CD4-positive, alpha-beta memory T cell (primary cell): ENCODE results near the gene MNAT1. TPM values are rescaled to one million over a fixed set of nuclear protein-coding genes. Genes with fewer than 3 reads are reported as not detected.
"Not testable (repeated sequence)": the region's sequence is repeated elsewhere in the genome, so short reads cannot be mapped to it uniquely, and the experiment has no call there.

Experiments
- CTCF ChIA-PET: fragments of 350-600 bp; sonication (Branson Sonifier 250); formaldehyde crosslinking; loops from one replicate; lab custom pipeline; 2021; ENCODE audit warnings: inconsistent platforms; ENCODE audit not compliant: partially characterized antibody; lab: Charles Lee
- POLR2A ChIA-PET: fragments of 350-600 bp; sonication (Branson Sonifier 250); formaldehyde crosslinking; loops from one replicate; lab custom pipeline; 2021; ENCODE audit not compliant: partially characterized antibody; lab: Charles Lee
- DNase-seq, 5 donors: peaks; one replicate each; pipeline versions ENCODE4 v3.0.0 to v3.0.0-alpha.2; 2020 to 2022; ENCODE audit warnings: mixed read lengths in 1 of 5
- H3K27ac ChIP-seq: one replicate; pipeline ENCODE4 v1.7.0; 2013; ENCODE audit warnings: low read depth, low read length
- H3K27me3 ChIP-seq: 2 replicates; pipeline ENCODE4 v1.7.0; 2013; ENCODE audit warnings: mild to moderate bottlenecking, low read length, moderate library complexity; ENCODE audit not compliant: insufficient read depth
- H3K36me3 ChIP-seq: 2 replicates; pipeline ENCODE4 v1.7.0; 2013; ENCODE audit warnings: mild to moderate bottlenecking, low read length, moderate library complexity; ENCODE audit not compliant: insufficient read depth
- H3K4me1 ChIP-seq: 2 replicates; pipeline ENCODE4 v1.7.0; 2013; ENCODE audit warnings: mild to moderate bottlenecking, low read length, moderate library complexity; ENCODE audit not compliant: insufficient read depth
- H3K4me3 ChIP-seq, 2 donors: one replicate each; pipeline ENCODE4 v1.7.0; 2013; ENCODE audit warnings: low read length in 2 of 2, mild to moderate bottlenecking in 1 of 2
- H3K9me3 ChIP-seq, 2 donors: one replicate each; pipeline ENCODE4 v1.7.0; 2013; ENCODE audit warnings: low read length in 2 of 2, control low read depth in 1 of 2; ENCODE audit not compliant: control insufficient read depth in 1 of 2
- H3K27ac Mint-ChIP-seq, 7 donors: one replicate each; pipeline ENCODE4 v1.8.0; 2020 to 2021; ENCODE audit warnings: mixed read lengths in 7 of 7, mild to moderate bottlenecking in 6 of 7, inconsistent platforms in 3 of 7, moderate library complexity in 3 of 7
- H3K27me3 Mint-ChIP-seq, 2 donors: one replicate each; pipeline ENCODE4 v1.8.0; 2020 to 2021; ENCODE audit warnings: mixed read lengths in 2 of 2
- H3K36me3 Mint-ChIP-seq, 2 donors: one replicate each; pipeline ENCODE4 v1.8.0; 2020 to 2021; ENCODE audit warnings: mixed read lengths in 2 of 2, inconsistent platforms in 1 of 2, mild to moderate bottlenecking in 1 of 2
- H3K4me1 Mint-ChIP-seq, 4 donors: one replicate each; pipeline ENCODE4 v1.8.0; 2020 to 2021; ENCODE audit warnings: mixed read lengths in 4 of 4, mild to moderate bottlenecking in 1 of 4
- H3K4me3 Mint-ChIP-seq, 8 donors: one replicate each; pipeline ENCODE4 v1.8.0; 2020 to 2021; ENCODE audit warnings: mixed read lengths in 8 of 8, mild to moderate bottlenecking in 7 of 8, moderate library complexity in 6 of 8, inconsistent platforms in 3 of 8
- H3K9me3 Mint-ChIP-seq, 8 donors: one replicate each; pipeline ENCODE4 v1.8.0; 2020 to 2021; ENCODE audit warnings: mixed read lengths in 8 of 8, mild to moderate bottlenecking in 5 of 8, inconsistent platforms in 3 of 8, moderate library complexity in 1 of 8
- intact Hi-C: fragments of 100-400 bp; cut with micrococcal nuclease; formaldehyde crosslinking; loops from one replicate; pipeline ENCODE4 v1.15.1; 2023
- polyA plus RNA-seq, 2 donors: library from polyadenylated mRNA; unstranded; fragments of 300-500 nt; fragmentation: Illumina TruSeq; gene quantifications; one replicate each; pipeline ENCODE4 v1.2.3, GENCODE V29; 2021
- total RNA-seq, 2 experiments: library from RNA; stranded (reverse); gene quantifications; one replicate each; pipeline ENCODE4 v1.2.3, GENCODE V29; 2021

The MNAT1 gene
- total and polyA plus RNA-seq, 4 experiments from 2014 or later: 12.6 to 28.7 (median 16.0) TPM

DNA sequence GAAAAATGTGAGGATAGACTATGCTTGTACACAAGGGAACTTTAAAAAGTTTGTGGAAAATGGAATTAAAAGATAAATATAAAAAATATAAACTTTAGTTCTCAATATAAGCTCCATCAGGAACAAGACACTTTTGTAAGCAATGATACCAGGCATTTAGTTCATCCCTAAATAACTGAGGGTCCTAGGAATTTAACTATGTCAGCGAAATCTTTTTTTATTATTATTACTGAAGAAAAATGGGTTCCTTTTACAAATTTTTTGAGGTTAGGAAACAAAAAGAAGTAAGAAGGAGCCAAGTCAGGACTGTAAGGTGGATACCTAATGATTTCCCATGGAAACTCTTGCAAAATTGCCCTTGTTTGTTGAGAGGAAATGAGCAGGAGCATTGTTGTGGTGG, 143.6 kb downstream of the MNAT1 start:
- Histone ChIP-seq H3K4me3 (no peak overlapping the region), H3K4me1 (no peaks in the 10 kb centered on the region), H3K27ac (no peak overlapping the region), H3K27me3 (no peaks in the 10 kb centered on the region), H3K36me3 (peaks cover 4% of the 10 kb centered on the region), H3K9me3 (no peaks in the 10 kb centered on the region)
- no peak overlapping the region for H3K27ac Mint-ChIP-seq
- H3K4me1 Mint-ChIP-seq: peaks cover 0 to 4% (median 1%) of the 10 kb centered on the region in 4 donors
- H3K27me3 Mint-ChIP-seq: no peaks in the 10 kb centered on the region
- peaks cover 0 to 22% (median 13%) of the 10 kb centered on the region in 8 donors for H3K9me3 Mint-ChIP-seq
- CTCF ChIA-PET: no interaction called here
- H3K36me3 Mint-ChIP-seq: peaks cover 29 to 53% of the 10 kb centered on the region in 2 donors
- no peak for DNase-seq
- POLR2A ChIA-PET: no interaction called here
- H3K4me3 Mint-ChIP-seq: no peak overlapping the region
- intact Hi-C loops: no loop called here

DNA sequence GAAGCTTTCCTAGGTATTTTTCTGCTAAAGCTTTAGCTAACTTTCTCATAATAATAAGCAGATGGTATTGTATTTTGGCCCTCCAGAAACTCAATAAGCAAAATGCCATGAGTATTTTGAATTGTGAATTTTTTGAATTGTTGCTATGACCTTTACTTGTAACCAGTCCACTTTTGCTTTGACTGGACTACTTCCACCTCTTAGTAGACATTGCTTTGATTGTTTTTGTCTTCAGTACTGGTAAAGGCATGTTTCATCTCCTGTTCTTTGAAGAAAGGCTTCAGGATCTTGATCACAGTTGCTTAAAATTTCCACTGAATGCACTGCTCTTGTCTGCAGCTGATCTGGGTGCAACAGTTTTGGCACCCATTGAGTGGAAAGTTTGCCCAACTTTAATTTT, 144.0 kb downstream of the MNAT1 start:
- no peaks in the 10 kb centered on the region for H3K27me3 ChIP-seq
- ChIA-PET CTCF (no interaction called here), POLR2A (no interaction called here)
- H3K9me3 ChIP-seq: no peaks in the 10 kb centered on the region
- Mint-ChIP-seq H3K4me1 (peaks cover 0 to 4% (median 1%) of the 10 kb centered on the region in 4 donors), H3K4me3 (no peak overlapping the region), H3K27ac (no peak overlapping the region), H3K9me3 (peaks cover 0 to 26% (median 14%) of the 10 kb centered on the region in 8 donors), H3K27me3 (no peaks in the 10 kb centered on the region), H3K36me3 (peaks cover 33 to 57% of the 10 kb centered on the region in 2 donors)
- H3K4me1 ChIP-seq: no peaks in the 10 kb centered on the region
- intact Hi-C loops: no loop called here
- H3K4me3 ChIP-seq: no peak overlapping the region
- DNase-seq: no peak
- peaks cover 4% of the 10 kb centered on the region for H3K36me3 ChIP-seq
- H3K27ac ChIP-seq: no peak overlapping the region

DNA sequence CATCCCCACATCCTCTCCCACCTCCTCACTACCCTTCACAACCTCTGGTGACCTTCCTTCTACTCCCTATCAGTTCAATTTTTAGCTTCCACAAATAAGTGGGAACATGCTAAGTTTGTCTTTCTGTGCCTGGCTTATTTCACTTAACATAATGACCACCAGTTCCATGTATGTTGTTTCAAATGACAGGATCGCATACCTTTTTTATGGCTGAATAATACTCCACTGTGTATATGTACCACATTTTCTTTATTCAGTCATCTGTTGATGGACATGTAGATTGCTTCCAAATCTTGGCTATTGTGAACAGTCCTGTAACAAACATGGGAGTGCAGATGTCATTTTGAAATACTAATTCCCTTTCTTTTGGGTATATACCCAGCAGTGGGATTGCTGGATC, 147.7 kb downstream of the MNAT1 start:
- no peak for DNase-seq
- no peaks in the 10 kb centered on the region for H3K27me3 ChIP-seq
- no peak overlapping the region for H3K4me3 ChIP-seq
- H3K4me3 Mint-ChIP-seq: no peak overlapping the region
- H3K9me3 ChIP-seq: peaks cover 0 to 4% of the 10 kb centered on the region in 2 donors
- H3K4me1 Mint-ChIP-seq: peaks cover 0 to 15% (median 2%) of the 10 kb centered on the region in 4 donors
- H3K27ac Mint-ChIP-seq: no peak overlapping the region
- ChIA-PET CTCF (no interaction called here), POLR2A (no interaction called here)
- peaks cover 4% of the 10 kb centered on the region for H3K36me3 ChIP-seq
- H3K36me3 Mint-ChIP-seq: peaks cover 59 to 79% of the 10 kb centered on the region in 2 donors
- no peak overlapping the region for H3K27ac ChIP-seq
- intact Hi-C loops: no loop called here
- no peaks in the 10 kb centered on the region for H3K4me1 ChIP-seq
- H3K27me3 Mint-ChIP-seq: no peaks in the 10 kb centered on the region
- peaks cover 2 to 55% (median 39%) of the 10 kb centered on the region in 8 donors for H3K9me3 Mint-ChIP-seq

DNA sequence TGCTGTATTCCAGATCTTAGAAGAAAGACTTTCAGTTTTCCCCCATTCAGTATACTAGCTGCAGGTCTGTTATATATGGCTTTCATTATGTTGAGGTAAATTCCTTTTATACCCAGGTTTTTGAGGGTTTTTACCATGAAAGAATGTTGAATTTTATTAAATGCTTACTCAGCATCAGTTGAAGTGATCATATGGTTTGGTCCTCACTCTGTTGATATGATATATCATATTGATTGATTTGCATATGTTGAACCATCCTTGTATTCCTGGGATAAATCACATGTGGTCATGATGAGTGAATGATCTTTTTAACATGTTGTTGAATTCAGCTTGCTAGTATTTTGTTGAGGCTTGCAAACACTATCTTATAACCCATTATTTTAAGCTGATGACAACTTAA, 149.6 kb downstream of the MNAT1 start:
- Histone ChIP-seq H3K4me3 (no peak overlapping the region), H3K9me3 (peaks cover 0 to 4% of the 10 kb centered on the region in 2 donors), H3K27me3 (no peaks in the 10 kb centered on the region), H3K36me3 (peaks cover 4% of the 10 kb centered on the region), H3K4me1 (no peaks in the 10 kb centered on the region), H3K27ac (no peak overlapping the region)
- CTCF ChIA-PET: no interaction called here
- no peak overlapping the region for H3K27ac Mint-ChIP-seq
- DNase-seq: no peak
- H3K9me3 Mint-ChIP-seq: peaks cover 2 to 55% (median 41%) of the 10 kb centered on the region in 8 donors
- intact Hi-C loops: no loop called here
- peaks cover 0 to 15% (median 1%) of the 10 kb centered on the region in 4 donors for H3K4me1 Mint-ChIP-seq
- POLR2A ChIA-PET: no interaction called here
- H3K36me3 Mint-ChIP-seq: peaks cover 60 to 79% of the 10 kb centered on the region in 2 donors
- no peaks in the 10 kb centered on the region for H3K27me3 Mint-ChIP-seq
- H3K4me3 Mint-ChIP-seq: no peak overlapping the region

DNA sequence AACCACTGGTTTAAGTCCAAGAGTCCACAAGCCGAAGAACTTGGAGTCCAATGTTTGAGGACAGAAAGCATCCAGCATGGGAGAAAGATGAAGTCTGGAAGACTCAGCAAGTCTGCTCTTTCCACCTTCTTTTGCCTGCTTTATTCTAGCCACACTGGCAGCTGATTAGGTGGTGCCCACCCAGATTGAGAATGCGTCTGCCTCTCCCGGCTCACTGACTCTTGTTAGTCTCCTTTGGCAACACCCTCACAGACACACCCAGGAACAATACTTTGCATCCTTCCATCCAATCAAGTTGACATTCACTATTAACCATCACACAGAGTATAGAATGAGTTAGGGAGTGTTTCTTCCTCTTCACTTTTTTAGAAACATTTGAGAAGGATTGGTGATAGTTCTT, 156.1 kb downstream of the MNAT1 start:
- Mint-ChIP-seq H3K36me3 (peaks cover 8 to 17% of the 10 kb centered on the region in 2 donors), H3K27ac (peak overlapping the region in 1 of 7 donors; percentile 17), H3K4me1 (peaks cover 7 to 21% (median 16%) of the 10 kb centered on the region in 4 donors), H3K9me3 (peaks cover 0 to 13% (median 6%) of the 10 kb centered on the region in 8 donors)
- CTCF ChIA-PET, H3K4me3 Mint-ChIP-seq, H3K9me3 ChIP-seq, DNase-seq, H3K27ac ChIP-seq, H3K27me3 ChIP-seq, H3K4me1 ChIP-seq, H3K4me3 ChIP-seq, H3K27me3 Mint-ChIP-seq, intact Hi-C loops, POLR2A ChIA-PET, H3K36me3 ChIP-seq: not testable (repeated sequence)

DNA sequence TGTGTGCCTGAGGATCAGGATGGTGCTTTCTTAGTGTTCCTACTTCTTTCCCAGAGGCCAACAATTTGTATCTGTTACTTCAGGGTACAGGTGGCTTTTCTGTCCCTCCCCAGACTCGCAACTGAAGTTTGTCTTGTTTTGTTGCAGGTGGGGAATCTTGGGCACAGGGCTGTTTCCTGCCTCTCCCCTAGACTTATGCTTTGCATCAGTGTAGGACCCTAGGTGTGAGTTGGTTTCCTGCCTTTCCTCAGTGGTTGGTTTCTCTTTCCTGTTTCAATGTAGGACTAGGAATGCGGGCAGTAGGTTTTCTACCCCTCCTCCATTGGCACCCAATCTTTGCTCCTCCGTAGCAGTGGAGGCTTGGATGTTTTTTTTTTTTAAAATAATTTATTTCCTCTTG, 159.3 kb downstream of the MNAT1 start:
- CTCF ChIA-PET: no interaction called here
- POLR2A ChIA-PET: no interaction called here
- peaks cover 6% of the 10 kb centered on the region for H3K4me1 ChIP-seq
- Mint-ChIP-seq H3K27me3 (no peaks in the 10 kb centered on the region), H3K9me3 (peaks cover 0 to 4% (median 0%) of the 10 kb centered on the region in 8 donors), H3K4me3 (no peak overlapping the region), H3K36me3 (peaks cover 0 to 8% of the 10 kb centered on the region in 2 donors), H3K4me1 (peaks cover 7 to 22% (median 15%) of the 10 kb centered on the region in 4 donors), H3K27ac (no peak overlapping the region)
- H3K9me3 ChIP-seq: no peaks in the 10 kb centered on the region
- H3K36me3 ChIP-seq: no peaks in the 10 kb centered on the region
- no peak overlapping the region for H3K27ac ChIP-seq
- no peak overlapping the region for H3K4me3 ChIP-seq
- DNase-seq: no peak
- intact Hi-C loops: no loop called here
- H3K27me3 ChIP-seq: no peaks in the 10 kb centered on the region

DNA sequence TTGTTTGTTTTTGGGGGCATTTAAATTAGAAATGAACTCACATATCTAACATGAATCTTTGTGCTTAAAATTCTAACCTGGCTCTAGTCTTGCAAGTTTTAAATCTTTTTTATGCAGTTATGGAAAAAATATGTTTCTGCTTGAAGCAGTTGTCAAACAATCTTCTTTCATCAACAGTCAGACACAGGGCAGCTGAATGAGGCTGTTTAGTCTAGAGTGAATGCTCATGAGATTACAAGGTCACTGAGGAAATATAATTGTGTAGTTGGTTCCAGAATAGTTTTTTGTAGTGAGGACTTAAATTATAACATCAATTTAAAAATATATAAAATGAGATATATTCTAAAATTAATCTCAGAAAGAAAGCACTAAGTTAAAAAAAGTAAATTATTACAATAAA, 169.8 kb downstream of the MNAT1 start:
- Mint-ChIP-seq H3K36me3 (peaks cover 6% of the 10 kb centered on the region in 2 donors), H3K4me3 (no peak overlapping the region), H3K4me1 (no peaks in the 10 kb centered on the region), H3K27me3 (no peaks in the 10 kb centered on the region), H3K27ac (no peak overlapping the region), H3K9me3 (peaks cover 0 to 11% (median 9%) of the 10 kb centered on the region in 8 donors)
- Histone ChIP-seq H3K27me3 (no peaks in the 10 kb centered on the region), H3K9me3 (no peaks in the 10 kb centered on the region), H3K36me3 (no peaks in the 10 kb centered on the region), H3K4me1 (no peaks in the 10 kb centered on the region), H3K4me3 (no peak overlapping the region), H3K27ac (no peak overlapping the region)
- CTCF ChIA-PET: no interaction called here
- POLR2A ChIA-PET: no interaction called here
- intact Hi-C loops: no loop called here
- no peak for DNase-seq
